Activated T-cell treated with anti-CD3 and anti-CD28 coated beads, Interleukin-2, amount 50 U/mL, for 72 hours (primary cell): ENCODE data around the gene NAALADL2. TPM values are rescaled to one million over a fixed set of nuclear protein-coding genes. Genes with fewer than 3 reads are reported as not detected.
"Not testable (repeated sequence)": the region's sequence is repeated elsewhere in the genome, so short reads cannot be mapped to it uniquely, and the experiment has no call there.

Source experiments
- ATAC-seq, 2 donors: fragments of 150-1000 bp; cut with Tn5 transposase; replicated peaks in 1 of 2; 2 replicates each; pipeline ENCODE4 v1.10.0; 2021; ENCODE audit warnings: moderate library complexity in 2 of 2, mild to moderate bottlenecking in 1 of 2
- DNase-seq, 2 donors: peaks; one replicate each; pipeline ENCODE4 v3.0.0; 2021 to 2022; ENCODE audit warnings: mixed read lengths in 1 of 2
- H3K27ac Mint-ChIP-seq: one replicate; pipeline ENCODE4 v1.8.0; 2022; ENCODE audit warnings: mild to moderate bottlenecking, moderate library complexity, mixed read lengths
- H3K27me3 Mint-ChIP-seq: one replicate; pipeline ENCODE4 v1.8.0; 2022; ENCODE audit warnings: low read depth, mixed read lengths
- H3K36me3 Mint-ChIP-seq, 2 donors: one replicate each; pipeline ENCODE4 v1.8.0; 2022; ENCODE audit warnings: mixed read lengths in 2 of 2, mild to moderate bottlenecking in 1 of 2; ENCODE audit not compliant: insufficient read depth in 2 of 2
- H3K4me1 Mint-ChIP-seq: one replicate; pipeline ENCODE4 v1.8.0; 2022; ENCODE audit warnings: low read depth, mixed read lengths
- H3K4me3 Mint-ChIP-seq, 2 donors: one replicate each; pipeline ENCODE4 v1.8.0; 2022; ENCODE audit warnings: mild to moderate bottlenecking in 2 of 2, mixed read lengths in 2 of 2, moderate library complexity in 2 of 2
- H3K9me3 Mint-ChIP-seq, 2 donors: one replicate each; pipeline ENCODE4 v1.8.0; 2022; ENCODE audit warnings: mixed read lengths in 2 of 2
- total RNA-seq, 2 donors: library from RNA; stranded (reverse); gene quantifications; one replicate each; pipeline ENCODE4 v1.2.3, GENCODE V29; 2022

The NAALADL2 gene
- total RNA-seq, 2 donors from 2014 or later, result 0.58 TPM; not detected in 1

DNA sequence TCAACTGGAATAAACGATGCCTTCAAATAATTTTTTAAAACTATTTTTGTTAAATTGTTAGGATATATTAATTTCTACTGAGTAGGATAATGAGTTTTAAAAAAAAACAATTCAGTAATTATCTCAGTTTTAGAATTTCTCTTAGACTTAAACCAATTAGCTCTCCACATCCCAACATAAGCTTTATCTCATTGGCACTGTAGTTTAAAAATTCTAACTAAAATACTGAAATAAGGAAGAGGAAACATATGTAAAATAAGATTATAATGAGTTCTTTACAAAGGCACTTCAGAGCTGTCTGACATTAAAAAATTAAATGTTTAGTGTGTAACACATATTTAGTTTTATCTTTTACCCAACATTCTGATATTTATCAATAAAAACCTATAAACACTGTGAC is 558.3 kb downstream of the NAALADL2 start:
- Mint-ChIP-seq H3K4me1 (no peaks in the 10 kb centered on the region), H3K36me3 (no peaks in the 10 kb centered on the region), H3K4me3 (no peak overlapping the region), H3K27ac (no peak overlapping the region), H3K9me3 (peaks cover 2% of the 10 kb centered on the region in 2 donors), H3K27me3 (no peaks in the 10 kb centered on the region)
- no peak for DNase-seq
- ATAC-seq, result no peak

DNA sequence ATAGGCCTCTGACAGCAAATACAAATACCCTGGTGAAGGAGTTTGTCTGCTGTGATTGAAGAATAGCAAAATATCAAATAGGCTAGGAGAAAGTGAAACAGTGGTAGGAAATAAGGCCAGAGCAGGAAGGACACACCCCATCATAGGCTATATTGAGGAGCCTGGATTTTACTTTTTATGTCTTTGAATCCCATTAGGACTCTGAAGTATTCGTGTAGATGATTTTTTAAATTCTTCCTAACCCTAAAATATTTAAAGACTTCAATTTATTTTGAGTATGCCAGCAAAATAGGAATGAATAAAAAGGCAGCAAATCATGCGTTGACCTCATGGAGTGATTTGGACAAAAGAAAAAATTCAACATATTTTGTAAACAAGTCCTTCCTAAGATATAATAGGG is 562.8 kb downstream of the NAALADL2 start:
- no peak for ATAC-seq
- no peaks in the 10 kb centered on the region for H3K27me3 Mint-ChIP-seq
- H3K4me3 Mint-ChIP-seq, result no peak overlapping the region
- no peak for DNase-seq
- no peaks in the 10 kb centered on the region for H3K36me3 Mint-ChIP-seq
- no peak overlapping the region for H3K27ac Mint-ChIP-seq
- H3K9me3 Mint-ChIP-seq, result peaks cover 2% of the 10 kb centered on the region in 2 donors
- H3K4me1 Mint-ChIP-seq, result no peaks in the 10 kb centered on the region

DNA sequence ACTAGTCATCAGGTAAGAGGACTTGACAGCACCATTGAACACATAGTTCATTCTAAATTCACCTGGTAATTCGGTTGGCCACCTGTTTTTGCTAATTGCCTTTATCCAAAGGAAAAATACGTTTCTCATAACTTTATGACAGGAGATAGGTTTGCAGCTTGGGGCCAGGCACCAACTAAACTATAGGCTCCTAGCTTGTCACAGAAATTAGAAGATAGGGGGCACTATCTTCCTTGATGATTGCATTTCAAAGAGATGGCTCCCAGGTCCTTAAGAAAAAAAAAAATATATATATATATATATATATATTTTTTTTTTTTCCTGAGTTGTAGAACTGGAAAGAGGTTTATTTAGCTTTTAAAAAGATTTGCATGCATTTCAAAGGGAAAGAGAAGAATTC is 563.6 kb downstream of the NAALADL2 start:
- Mint-ChIP-seq H3K4me3 (no peak overlapping the region), H3K4me1 (no peaks in the 10 kb centered on the region), H3K27me3 (no peaks in the 10 kb centered on the region), H3K36me3 (no peaks in the 10 kb centered on the region), H3K9me3 (peaks cover 1 to 2% of the 10 kb centered on the region in 2 donors), H3K27ac (no peak overlapping the region)
- ATAC-seq (no peak), DNase-seq (no peak)

GRCh38 chr3:175423848-175424247 is 564.7 kb downstream of the NAALADL2 start:
- H3K36me3 Mint-ChIP-seq, H3K27ac Mint-ChIP-seq, ATAC-seq, H3K4me3 Mint-ChIP-seq, H3K9me3 Mint-ChIP-seq, H3K4me1 Mint-ChIP-seq, DNase-seq, H3K27me3 Mint-ChIP-seq: not testable (repeated sequence)

GRCh38 chr3:175426805-175427204 is 567.7 kb downstream of the NAALADL2 start:
- peaks cover 1 to 2% of the 10 kb centered on the region in 2 donors for H3K9me3 Mint-ChIP-seq
- H3K4me1 Mint-ChIP-seq, result no peaks in the 10 kb centered on the region
- no peak overlapping the region for H3K4me3 Mint-ChIP-seq
- no peak overlapping the region for H3K27ac Mint-ChIP-seq
- DNase-seq (no peak), ATAC-seq (no peak)
- no peaks in the 10 kb centered on the region for H3K27me3 Mint-ChIP-seq
- no peaks in the 10 kb centered on the region for H3K36me3 Mint-ChIP-seq

GRCh38 chr3:175428466-175428865 is 569.3 kb downstream of the NAALADL2 start:
- ATAC-seq (no peak), DNase-seq (no peak)
- peaks cover 2 to 4% of the 10 kb centered on the region in 2 donors for H3K9me3 Mint-ChIP-seq
- H3K4me3 Mint-ChIP-seq, result no peak overlapping the region
- H3K27ac Mint-ChIP-seq, result no peak overlapping the region
- no peaks in the 10 kb centered on the region for H3K27me3 Mint-ChIP-seq
- no peaks in the 10 kb centered on the region for H3K4me1 Mint-ChIP-seq
- no peaks in the 10 kb centered on the region for H3K36me3 Mint-ChIP-seq

GRCh38 chr3:175430983-175431773 is 572.0 kb downstream of the NAALADL2 start:
- no peak overlapping the region for H3K27ac Mint-ChIP-seq
- H3K4me1 Mint-ChIP-seq, result no peaks in the 10 kb centered on the region
- H3K4me3 Mint-ChIP-seq, result no peak overlapping the region
- peaks cover 2 to 4% of the 10 kb centered on the region in 2 donors for H3K9me3 Mint-ChIP-seq
- no peak for DNase-seq
- no peaks in the 10 kb centered on the region for H3K27me3 Mint-ChIP-seq
- no peaks in the 10 kb centered on the region for H3K36me3 Mint-ChIP-seq
- ATAC-seq, result no peak

- Mint-ChIP-seq H3K4me1 (no peaks in the 10 kb centered on the region), H3K27me3 (no peaks in the 10 kb centered on the region), H3K27ac (no peak overlapping the region), H3K4me3 (no peak overlapping the region), H3K36me3 (no peaks in the 10 kb centered on the region), H3K9me3 (peaks cover 2 to 4% of the 10 kb centered on the region in 2 donors)
- DNase-seq (no peak), ATAC-seq (no peak)
These were observed 573.4 kb downstream of the NAALADL2 start for GRCh38 chr3:175432376-175433025.

- no peak for ATAC-seq
- H3K4me3 Mint-ChIP-seq, result no peak overlapping the region
- no peak overlapping the region for H3K27ac Mint-ChIP-seq
- no peaks in the 10 kb centered on the region for H3K4me1 Mint-ChIP-seq
- H3K36me3 Mint-ChIP-seq, result no peaks in the 10 kb centered on the region
- H3K27me3 Mint-ChIP-seq, result no peaks in the 10 kb centered on the region
- no peak for DNase-seq
- H3K9me3 Mint-ChIP-seq, result peaks cover 2 to 4% of the 10 kb centered on the region in 2 donors
These were observed 574.0 kb downstream of the NAALADL2 start for GRCh38 chr3:175433026-175433674.

- DNase-seq (no peak), ATAC-seq (no peak)
- H3K4me3 Mint-ChIP-seq, result no peak overlapping the region
- H3K27me3 Mint-ChIP-seq, result no peaks in the 10 kb centered on the region
- no peaks in the 10 kb centered on the region for H3K4me1 Mint-ChIP-seq
- no peak overlapping the region for H3K27ac Mint-ChIP-seq
- peaks cover 0 to 3% of the 10 kb centered on the region in 2 donors for H3K36me3 Mint-ChIP-seq
- H3K9me3 Mint-ChIP-seq, result peaks cover 0 to 6% of the 10 kb centered on the region in 2 donors
These were observed 575.4 kb downstream of the NAALADL2 start for GRCh38 chr3:175434561-175434960.

GRCh38 chr3:175443682-175444081 is 584.5 kb downstream of the NAALADL2 start:
- ATAC-seq, result no peak
- H3K36me3 Mint-ChIP-seq, result peaks cover 0 to 3% of the 10 kb centered on the region in 2 donors
- peaks cover 4 to 16% of the 10 kb centered on the region in 2 donors for H3K9me3 Mint-ChIP-seq
- no peak for DNase-seq
- no peak overlapping the region for H3K4me3 Mint-ChIP-seq
- H3K27me3 Mint-ChIP-seq, result no peaks in the 10 kb centered on the region
- no peaks in the 10 kb centered on the region for H3K4me1 Mint-ChIP-seq
- H3K27ac Mint-ChIP-seq, result no peak overlapping the region

DNA sequence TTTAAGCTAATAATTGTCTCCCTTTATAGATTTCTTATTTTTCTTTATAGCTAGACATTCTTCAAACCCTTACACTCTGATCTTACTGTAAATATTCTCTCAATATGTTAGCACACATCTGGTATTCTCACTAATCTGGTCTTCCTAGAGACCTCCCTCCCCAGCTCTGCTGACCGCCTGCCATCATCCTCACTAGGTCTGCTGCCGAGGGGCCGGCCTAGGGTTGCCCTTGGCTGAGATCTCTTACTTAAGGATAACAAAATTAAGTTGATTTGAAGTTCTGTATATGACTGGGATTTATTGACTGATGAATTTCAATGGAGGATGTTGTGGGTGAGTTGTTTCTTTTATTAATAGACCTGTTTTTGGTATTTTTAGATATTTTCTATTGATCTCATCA is 586.6 kb downstream of the NAALADL2 start:
- H3K9me3 Mint-ChIP-seq, result peaks cover 2 to 6% of the 10 kb centered on the region in 2 donors
- H3K27ac Mint-ChIP-seq, result no peak overlapping the region
- ATAC-seq (no peak), DNase-seq (no peak)
- no peak overlapping the region for H3K4me3 Mint-ChIP-seq
- H3K4me1 Mint-ChIP-seq, result no peaks in the 10 kb centered on the region
- H3K36me3 Mint-ChIP-seq, result no peaks in the 10 kb centered on the region
- no peaks in the 10 kb centered on the region for H3K27me3 Mint-ChIP-seq

- ATAC-seq, result no peak
- Mint-ChIP-seq H3K36me3 (no peaks in the 10 kb centered on the region), H3K4me1 (no peaks in the 10 kb centered on the region), H3K9me3 (peaks cover 2 to 3% of the 10 kb centered on the region in 2 donors), H3K27me3 (no peaks in the 10 kb centered on the region), H3K27ac (no peak overlapping the region), H3K4me3 (no peak overlapping the region)
- no peak for DNase-seq
These were observed 588.4 kb downstream of the NAALADL2 start for GRCh38 chr3:175447521-175447920.
